Stimulated activated naive CD4-positive, alpha-beta T cell (primary cell): Measurements from ENCODE around the gene P4HTM.
A peak's percentile ranks its signal among the peaks of the same experiment; 100 is the strongest.

Source experiments
- DNase-seq, 6 experiments: peaks; one replicate each; lab custom pipeline; 2025; lab: John Stamatoyannopoulos, UW

The P4HTM gene

GRCh38 chr3:49025005-49025792, 35.2 kb downstream of the P4HTM start:
- no peak for DNase-seq

GRCh38 chr3:49025793-49026520, 35.9 kb downstream of the P4HTM start:
- no peak for DNase-seq

GRCh38 chr3:49026536-49026935, 36.5 kb downstream of the P4HTM start:
- no peak for DNase-seq

- no peak for DNase-seq
Observed at GRCh38 chr3:49027634-49028033, 37.6 kb downstream of the P4HTM start.

- no peak for DNase-seq
Observed at GRCh38 chr3:49028298-49028672, 38.2 kb downstream of the P4HTM start.

- DNase-seq: peak; percentile 85 to 95 (median 91)
Observed at GRCh38 chr3:49028673-49029562, 38.9 kb downstream of the P4HTM start, which contains the start of gene IMPDH2. Gene IMPDH2, minus strand, starts transcription at chr3:49029398. Its CDS starts 48 bp downstream, at chr3:49029350.

GRCh38 chr3:49029563-49029884, 39.5 kb downstream of the P4HTM start:
- DNase-seq: no peak

- peak in 1 of 6 experiments; percentile 16 for DNase-seq
Observed at GRCh38 chr3:49030321-49030720, 40.3 kb downstream of the P4HTM start.

- DNase-seq: no peak
Observed at GRCh38 chr3:49032646-49033304, 42.7 kb downstream of the P4HTM start.

- no peak for DNase-seq
Observed at GRCh38 chr3:49034650-49035049, 44.6 kb downstream of the P4HTM start.

- no peak for DNase-seq
Observed at GRCh38 chr3:49035281-49035680, 45.2 kb downstream of the P4HTM start.

- no peak for DNase-seq
Observed at GRCh38 chr3:49053543-49053942, 63.5 kb downstream of the P4HTM start.

GRCh38 chr3:49054344-49054862, 64.4 kb downstream of the P4HTM start:
- DNase-seq: no peak
